ENCODE measurements around the gene LPIN3.

The LPIN3 gene

DNA sequence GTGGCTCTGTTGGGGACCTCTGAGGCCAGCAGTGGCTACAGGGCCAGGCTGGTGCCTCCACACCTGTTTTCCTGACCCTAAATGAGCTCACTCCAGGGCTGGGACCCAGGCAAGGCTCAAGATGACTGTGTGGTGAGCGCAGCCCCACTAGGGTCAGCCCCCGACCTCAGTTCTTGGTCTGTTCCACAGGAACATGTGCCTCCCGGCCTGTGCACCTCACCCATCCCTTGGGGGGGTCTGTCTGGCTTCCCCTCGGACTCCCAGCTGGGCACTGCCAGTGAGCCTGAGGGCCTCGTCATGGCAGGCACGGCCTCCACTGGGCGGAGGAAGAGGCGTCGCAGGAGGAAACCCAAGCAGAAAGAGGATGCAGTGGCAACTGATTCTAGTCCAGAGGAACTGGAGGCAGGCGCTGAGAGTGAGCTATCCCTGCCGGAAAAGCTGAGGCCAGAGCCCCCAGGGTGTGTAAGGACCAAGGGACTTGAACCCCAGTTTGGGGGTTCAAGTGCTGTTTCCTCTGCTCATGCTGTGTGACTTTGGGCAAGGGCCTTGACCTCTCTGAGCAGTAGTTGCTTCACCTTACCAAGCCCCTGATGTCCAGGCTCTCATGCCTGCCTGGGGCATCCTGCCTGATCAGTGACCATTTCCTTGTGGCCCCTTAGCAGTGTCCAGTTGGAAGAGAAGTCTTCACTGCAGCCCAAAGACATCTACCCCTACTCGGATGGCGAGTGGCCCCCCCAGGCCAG, 8.0 kb downstream of the LPIN3 start:
- H3K27me3 ChIP-seq (ENCODE audit: control insufficient read depth, insufficient read depth, low read length): no peaks in the 10 kb centered on the region
- H3K36me3 ChIP-seq (ENCODE audit: control insufficient read depth, insufficient read depth, low read length): no peaks in the 10 kb centered on the region

GRCh38 chr20:41349266-41349665, 8.6 kb downstream of the LPIN3 start:
- Histone ChIP-seq H3K9ac (no peak overlapping the region), H3K4me3 (ENCODE audit: low read depth, low read length) (no peak overlapping the region), H3K9me3 (ENCODE audit: control insufficient read depth, low read length) (no peaks in the 10 kb centered on the region), H3K4me2 (ENCODE audit: low read length) (no peak overlapping the region), H3K36me3 (ENCODE audit: control insufficient read depth, insufficient read depth, low read length) (no peaks in the 10 kb centered on the region), H2AFZ (no peak overlapping the region), H3K4me1 (no peaks in the 10 kb centered on the region), H3K79me2 (no peaks in the 10 kb centered on the region), H3K27ac (no peak overlapping the region), H3K27me3 (ENCODE audit: control insufficient read depth, insufficient read depth, low read length) (no peaks in the 10 kb centered on the region)
- no peak for TF ChIP-seq CTCF (IDR thresholded peaks at IDR 0.05)

More for the DNA sequence above, 8.0 kb downstream of the LPIN3 start:
- Histone ChIP-seq H3K79me2 (no peaks in the 10 kb centered on the region), H3K4me3 (ENCODE audit: low read depth, low read length) (no peak overlapping the region), H3K4me1 (no peaks in the 10 kb centered on the region), H3K27ac (no peak overlapping the region), H3K9ac (no peak overlapping the region), H3K4me2 (ENCODE audit: low read length) (no peak overlapping the region), H3K9me3 (ENCODE audit: control insufficient read depth, low read length) (no peaks in the 10 kb centered on the region), H2AFZ (no peak overlapping the region)
- TF ChIP-seq CTCF (IDR thresholded peaks at IDR 0.05): no peak

DNA sequence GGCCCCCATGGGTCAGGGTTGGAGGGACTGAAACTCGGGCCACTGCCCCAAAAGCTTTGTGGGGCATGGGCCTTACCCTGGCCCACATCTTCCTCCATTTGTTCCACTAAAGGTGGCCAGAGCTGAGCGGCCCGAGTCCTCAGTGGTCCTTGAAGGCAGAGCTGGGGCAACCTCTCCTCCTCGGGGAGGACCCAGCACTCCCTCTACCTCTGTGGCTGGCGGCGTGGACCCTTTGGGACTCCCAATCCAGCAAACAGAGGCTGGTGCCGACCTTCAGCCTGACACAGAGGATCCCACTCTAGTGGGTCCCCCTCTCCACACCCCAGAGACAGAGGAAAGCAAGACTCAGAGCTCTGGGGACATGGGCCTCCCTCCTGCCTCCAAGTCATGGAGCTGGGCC, 9.3 kb downstream of the LPIN3 start:
- Histone ChIP-seq H3K79me2 (no peaks in the 10 kb centered on the region), H3K4me3 (ENCODE audit: low read depth, low read length) (no peak overlapping the region), H2AFZ (no peak overlapping the region), H3K9ac (no peak overlapping the region), H3K36me3 (ENCODE audit: control insufficient read depth, insufficient read depth, low read length) (no peaks in the 10 kb centered on the region), H3K4me2 (ENCODE audit: low read length) (no peak overlapping the region), H3K27ac (no peak overlapping the region), H3K4me1 (no peaks in the 10 kb centered on the region), H3K9me3 (ENCODE audit: control insufficient read depth, low read length) (no peaks in the 10 kb centered on the region), H3K27me3 (ENCODE audit: control insufficient read depth, insufficient read depth, low read length) (no peaks in the 10 kb centered on the region)
- TF ChIP-seq CTCF (IDR thresholded peaks at IDR 0.05): no peak

GRCh38 chr20:41350408-41350962, 9.9 kb downstream of the LPIN3 start:
- H3K27me3 ChIP-seq (ENCODE audit: control insufficient read depth, insufficient read depth, low read length): no peaks in the 10 kb centered on the region
- H3K9ac ChIP-seq: no peak overlapping the region
- no peaks in the 10 kb centered on the region for H3K79me2 ChIP-seq
- H3K4me1 ChIP-seq: no peaks in the 10 kb centered on the region
- H3K9me3 ChIP-seq (ENCODE audit: control insufficient read depth, low read length): no peaks in the 10 kb centered on the region
- no peaks in the 10 kb centered on the region for H3K36me3 ChIP-seq (ENCODE audit: control insufficient read depth, insufficient read depth, low read length)
- H2AFZ ChIP-seq: no peak overlapping the region
- H3K4me2 ChIP-seq (ENCODE audit: low read length): no peak overlapping the region
- TF ChIP-seq CTCF (IDR thresholded peaks at IDR 0.05): no peak
- no peak overlapping the region for H3K27ac ChIP-seq
- H3K4me3 ChIP-seq (ENCODE audit: low read depth, low read length): no peak overlapping the region

- H3K36me3 ChIP-seq (ENCODE audit: control insufficient read depth, insufficient read depth, low read length): no peaks in the 10 kb centered on the region
- H2AFZ ChIP-seq: no peak overlapping the region
- no peak overlapping the region for H3K4me3 ChIP-seq (ENCODE audit: low read depth, low read length)
- H3K27ac ChIP-seq: no peak overlapping the region
- TF ChIP-seq CTCF (IDR thresholded peaks at IDR 0.05): no peak
- no peaks in the 10 kb centered on the region for H3K79me2 ChIP-seq
- no peaks in the 10 kb centered on the region for H3K27me3 ChIP-seq (ENCODE audit: control insufficient read depth, insufficient read depth, low read length)
- H3K9ac ChIP-seq: no peak overlapping the region
- H3K9me3 ChIP-seq (ENCODE audit: control insufficient read depth, low read length): no peaks in the 10 kb centered on the region
- no peaks in the 10 kb centered on the region for H3K4me1 ChIP-seq
- H3K4me2 ChIP-seq (ENCODE audit: low read length): no peak overlapping the region
Measured at GRCh38 chr20:41352106-41352505, 11.5 kb downstream of the LPIN3 start.

Measured in parathyroid adenoma (tissue), 2 donors.